GM12892 (cell line): Measurements from ENCODE around the gene EDRF1.

ENCODE experiments used
- POLR2A ChIP-seq: IDR thresholded peaks from 2 replicates; pipeline ENCODE4 v1.6.1; 2011; ENCODE audit warnings: low read depth, low read length, control low read depth
- POLR2AphosphoS5 ChIP-seq: IDR thresholded peaks from 2 replicates; pipeline ENCODE4 v1.6.1; 2011; ENCODE audit warnings: low read depth, low read length, control low read depth

DNA sequence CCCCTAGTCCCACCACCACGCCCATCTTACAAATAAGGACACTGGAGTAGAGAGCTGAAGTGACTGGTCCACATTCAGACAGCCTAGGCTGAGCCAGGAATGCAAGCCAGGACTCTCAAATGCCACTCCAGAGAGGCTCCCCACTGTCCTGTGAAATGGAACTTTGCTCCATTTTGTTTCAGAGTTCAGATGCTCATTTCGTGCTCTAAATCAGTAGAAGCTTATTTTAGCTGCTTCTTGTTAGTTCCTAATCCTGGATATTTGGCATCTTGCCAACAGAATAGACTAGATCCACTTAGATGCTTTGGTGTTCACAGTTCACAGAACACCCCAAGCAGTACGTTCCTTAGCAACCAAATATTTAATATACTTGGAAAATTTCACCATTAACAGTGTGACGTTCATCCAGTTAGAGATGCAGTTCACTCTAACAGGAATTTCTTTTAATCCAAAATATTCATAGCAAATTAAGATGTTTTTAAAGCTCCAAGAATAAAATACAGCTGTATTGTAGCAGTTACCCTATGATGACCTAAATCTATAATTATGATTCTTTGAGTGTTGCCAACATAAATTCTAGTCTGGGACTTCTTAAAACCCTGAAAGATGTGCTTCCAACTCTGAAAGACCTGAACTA is 48.8 kb downstream of the EDRF1 start:
- no peak for TF ChIP-seq POLR2A
- no peak for TF ChIP-seq POLR2AphosphoS5
